NCI-H146 treated with DMSO at 0.1 percent for 48 hours (cell line): ENCODE data around the gene POLL.

Experiments
- DNase-seq: peaks from one replicate; lab custom pipeline; 2025; ENCODE audit not compliant: unreplicated experiment; lab: John Stamatoyannopoulos, UW

POLL gene

GRCh38 chr10:101575091-101575490, 13.0 kb downstream of the POLL start:
- no peak for DNase-seq

DNA sequence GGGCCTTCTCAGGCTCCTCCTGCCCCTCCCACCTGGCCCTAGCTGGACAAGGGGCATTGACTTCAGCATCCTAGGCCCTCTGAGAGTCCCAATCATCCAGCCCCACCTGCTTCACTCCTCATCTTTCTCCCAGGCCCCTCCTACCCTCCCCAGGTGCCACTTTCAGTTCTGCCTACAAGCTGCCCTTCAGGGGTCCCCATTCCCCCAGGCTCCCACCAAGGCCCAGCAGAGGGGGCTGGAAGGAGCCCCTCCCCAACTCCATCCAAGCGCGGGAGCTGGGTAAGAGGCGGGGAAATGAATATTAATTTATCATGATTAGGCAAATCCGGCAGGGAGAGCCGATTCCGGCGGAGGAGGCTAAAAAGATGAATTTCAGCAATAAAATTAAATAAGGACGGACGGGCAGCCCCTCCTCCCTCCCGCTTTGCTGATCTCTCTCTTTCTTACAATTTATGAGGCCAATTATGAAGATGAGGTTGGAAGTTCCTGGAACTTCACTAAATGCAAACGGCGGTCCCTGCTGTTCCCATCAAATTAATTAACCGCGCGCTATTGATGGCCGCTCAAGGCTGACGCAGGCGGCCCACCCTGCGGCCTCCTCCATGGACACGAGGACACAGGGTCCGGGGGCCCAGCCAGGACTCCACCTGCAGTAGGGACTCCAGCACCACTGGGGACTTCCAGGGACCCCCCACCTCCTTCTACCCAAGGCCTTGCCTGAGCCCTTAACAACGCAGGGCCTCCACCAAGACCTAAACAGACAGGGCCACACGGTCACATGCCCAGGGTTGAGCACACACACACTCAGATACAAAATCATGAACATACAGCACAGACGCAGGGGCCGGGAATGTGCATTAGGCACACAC, 13.9 kb downstream of the POLL start:
- DNase-seq = no peak

- DNase-seq = no peak
Observed at GRCh38 chr10:101572785-101573184, 15.3 kb downstream of the POLL start.

GRCh38 chr10:101572126-101572525, 15.9 kb downstream of the POLL start:
- DNase-seq = no peak

DNA sequence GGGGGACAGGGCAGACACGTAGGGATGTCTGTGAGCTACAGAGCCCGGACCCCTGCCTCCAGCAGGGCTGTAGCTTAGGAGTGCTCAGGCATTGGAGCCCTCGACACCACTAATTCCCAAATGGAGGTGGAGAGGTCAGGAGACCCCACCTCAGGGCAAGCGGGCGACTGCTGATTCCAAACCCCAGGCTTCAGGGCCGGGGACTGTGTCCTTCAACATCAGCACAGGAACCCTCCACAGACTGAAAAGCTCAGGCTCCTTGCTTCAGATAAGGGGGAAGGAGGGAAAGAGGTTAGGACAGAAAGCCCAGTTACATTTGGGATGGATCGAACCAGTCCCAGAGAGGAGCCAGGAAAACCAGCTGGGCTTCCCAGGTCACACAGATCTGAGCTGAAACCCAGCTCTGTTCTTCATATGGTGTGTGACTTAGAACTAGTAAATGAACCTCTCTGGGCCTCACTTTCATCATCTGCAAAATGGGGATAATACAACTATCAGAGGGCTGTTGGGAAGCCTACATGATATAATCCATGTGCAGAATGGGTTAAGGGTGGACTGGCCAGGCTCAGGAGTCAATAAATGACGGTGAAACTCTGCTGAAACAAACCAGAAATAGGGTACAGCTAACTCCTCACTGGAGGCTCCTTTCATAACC, 16.7 kb downstream of the POLL start:
- no peak for DNase-seq

- no peak for DNase-seq
Observed at GRCh38 chr10:101570428-101571270, 17.4 kb downstream of the POLL start.

- peak; percentile 54 for DNase-seq
Observed at GRCh38 chr10:101569622-101570427, 18.2 kb downstream of the POLL start.

DNA sequence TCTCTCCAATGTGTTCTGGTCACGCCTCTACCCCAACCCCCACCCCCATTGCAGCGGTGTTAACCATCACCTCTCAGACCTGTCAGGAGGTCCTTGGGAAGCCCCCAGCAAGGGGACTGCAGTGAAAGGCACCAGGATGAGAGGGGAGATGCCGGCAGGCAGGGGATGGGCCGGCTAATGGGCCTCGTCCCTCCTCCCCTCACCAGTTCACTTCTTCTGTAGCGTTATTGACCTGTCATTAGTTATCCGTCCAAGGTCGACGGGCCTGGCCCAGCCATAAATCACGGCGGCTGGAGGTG, 18.8 kb downstream of the POLL start:
- no peak for DNase-seq

- DNase-seq = no peak
Observed at GRCh38 chr10:101568054-101568745, 19.9 kb downstream of the POLL start.

GRCh38 chr10:101567165-101568006, 20.7 kb downstream of the POLL start:
- no peak for DNase-seq

DNA sequence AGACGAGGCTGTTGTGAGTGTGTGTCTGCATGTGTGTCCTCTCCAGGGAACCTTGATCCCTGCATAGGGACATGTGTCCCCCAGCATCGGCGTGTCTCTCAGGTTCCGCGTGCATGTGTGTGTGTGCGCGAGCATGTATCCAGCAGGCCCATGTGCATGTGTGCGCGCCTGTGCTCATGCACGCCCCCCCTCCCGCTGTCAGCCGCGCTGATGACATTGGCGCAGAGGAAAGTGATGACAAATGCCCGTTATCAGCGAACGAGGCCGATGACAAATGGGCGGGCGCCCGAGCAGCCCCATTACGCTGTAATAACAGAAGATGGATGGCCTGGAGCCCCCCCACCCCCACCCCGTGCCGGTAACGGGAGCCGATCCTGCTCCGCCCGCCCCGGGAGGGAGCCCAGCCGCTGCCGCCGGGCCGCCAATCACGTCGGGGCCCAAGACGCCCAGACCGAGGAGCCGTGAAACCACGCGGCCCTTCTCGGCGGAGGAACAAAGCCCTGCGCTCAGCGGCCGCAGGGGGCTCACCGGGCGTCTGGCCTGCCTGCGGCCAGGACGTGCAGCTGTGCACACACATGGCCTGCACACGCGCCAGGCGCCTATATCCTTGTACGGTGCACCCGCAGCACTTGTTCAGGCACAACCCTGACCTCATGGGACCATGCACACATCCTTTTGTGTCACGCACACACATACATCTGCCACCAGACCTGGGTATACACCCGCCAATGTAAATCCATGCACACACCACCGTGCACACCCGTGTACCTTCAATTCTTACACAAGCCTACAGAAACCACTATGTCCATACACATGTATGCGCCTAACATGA, 21.5 kb downstream of the POLL start:
- peak; percentile 44 for DNase-seq

GRCh38 chr10:101565936-101566332, 22.1 kb downstream of the POLL start:
- DNase-seq = no peak

- no peak for DNase-seq
Observed at GRCh38 chr10:101565370-101565900, 22.6 kb downstream of the POLL start.

- DNase-seq = no peak
Observed at GRCh38 chr10:101564490-101564991, 23.5 kb downstream of the POLL start.

DNA sequence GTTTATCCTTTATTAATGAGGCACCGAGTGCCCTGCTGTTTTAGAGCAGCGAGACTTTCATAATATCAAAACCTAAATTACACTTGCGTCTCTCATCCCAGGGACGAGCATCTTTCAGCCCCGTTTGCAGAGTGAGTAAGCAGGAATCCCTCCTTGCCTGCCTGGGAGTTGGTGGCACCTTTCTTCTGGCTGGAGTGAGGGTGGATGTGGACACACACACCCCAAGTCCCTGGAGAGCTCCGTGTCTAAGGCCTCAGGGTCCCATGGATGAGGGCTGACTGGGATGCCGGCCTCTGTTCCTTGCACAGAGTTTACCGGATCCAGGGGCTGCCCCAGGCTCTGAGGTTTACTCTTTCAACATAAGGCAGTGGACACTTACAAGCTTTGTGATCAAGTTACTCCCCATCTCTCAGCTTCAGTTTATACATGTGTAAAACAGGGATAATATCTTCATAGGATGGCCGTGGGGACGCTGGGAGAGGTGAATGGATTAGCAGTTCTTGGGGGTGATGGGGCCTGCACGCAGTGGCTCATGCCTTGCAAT, 24.5 kb downstream of the POLL start:
- no peak for DNase-seq

DNA sequence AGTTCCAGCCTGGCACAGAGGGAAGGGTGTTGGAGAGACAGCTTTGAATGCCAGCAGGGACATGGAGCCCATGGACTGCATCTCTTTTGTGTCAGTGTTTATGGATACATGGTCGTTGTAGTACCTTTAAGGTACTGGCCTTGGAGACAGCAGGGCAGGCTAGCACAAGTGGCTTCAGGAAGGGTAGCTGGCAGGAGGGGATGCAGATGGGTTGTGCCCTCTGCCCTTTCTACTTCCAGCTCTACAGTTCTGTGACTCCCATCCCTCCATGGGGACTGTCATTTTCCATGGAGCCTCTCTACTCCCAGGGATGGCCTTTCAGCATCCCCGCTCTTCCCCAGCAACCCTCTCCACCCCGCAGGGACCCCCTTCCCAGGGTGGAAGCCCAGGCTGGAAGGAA, 25.1 kb downstream of the POLL start:
- no peak for DNase-seq

- DNase-seq = no peak
Observed at GRCh38 chr10:101562231-101562630, 25.8 kb downstream of the POLL start.
